ENCODE data around the gene GJC2.
A peak's percentile ranks its signal among the peaks of the same experiment; 100 is the strongest.

GJC2 gene

DNA sequence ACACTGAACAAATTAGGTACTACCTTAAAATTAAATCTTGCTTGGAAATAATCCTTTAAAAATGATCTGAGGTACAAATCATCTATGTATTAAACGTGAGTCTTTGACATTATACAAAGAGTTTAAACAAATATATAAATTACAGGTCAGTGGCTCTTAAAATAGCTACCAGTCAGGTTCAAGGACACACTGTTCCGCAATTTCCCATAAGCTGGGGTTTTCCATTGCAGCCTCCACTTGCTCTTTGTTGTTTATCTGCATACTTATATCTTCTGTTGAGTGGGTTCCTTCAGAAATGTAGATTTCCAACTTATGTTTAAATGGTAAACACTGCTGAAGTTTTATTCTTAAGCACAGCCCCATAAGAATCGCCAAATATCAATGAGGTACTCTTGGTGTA is 34.9 kb upstream of the GJC2 start:
- DNase-seq (ENCODE audit: low read depth in 3 of 3) = no peak

DNA sequence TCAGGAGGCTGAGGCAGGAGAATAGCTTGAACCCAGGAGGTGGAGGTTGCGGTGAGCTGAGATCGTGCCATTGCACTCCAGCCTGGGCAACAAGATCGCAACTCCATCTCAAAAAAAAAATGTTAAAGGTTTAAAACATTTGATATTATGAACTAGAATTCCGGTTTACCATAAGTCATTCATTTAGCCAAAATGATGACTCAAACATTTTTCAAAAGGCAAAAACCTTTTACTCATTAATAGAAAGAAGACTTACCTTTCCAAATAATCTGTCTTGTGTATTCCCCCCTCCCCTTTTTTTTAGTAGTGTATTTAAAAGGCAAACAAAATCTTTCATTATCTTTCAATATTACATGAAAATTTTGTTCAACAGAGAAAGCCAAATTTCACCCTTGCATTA is 32.4 kb upstream of the GJC2 start:
- no peak for DNase-seq (ENCODE audit: low read depth in 3 of 3)

DNA sequence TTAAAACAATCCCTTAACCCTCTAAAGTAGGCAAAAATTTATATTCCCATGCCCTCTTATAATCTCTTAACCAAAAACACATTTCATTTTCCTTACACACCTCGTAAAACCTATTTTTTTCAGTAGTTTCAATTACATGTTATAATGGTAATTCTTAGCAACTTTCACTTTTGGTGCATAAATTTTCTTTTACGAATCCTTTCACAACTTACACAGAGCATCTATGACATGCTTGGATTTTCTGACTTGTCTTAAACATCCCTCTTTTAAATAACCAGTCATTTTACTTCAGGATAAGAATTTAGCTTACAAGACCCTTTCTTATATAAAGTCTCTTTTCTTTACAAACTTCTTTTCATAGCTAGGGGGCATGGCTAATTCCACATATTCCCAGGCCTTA is 31.7 kb upstream of the GJC2 start:
- DNase-seq (ENCODE audit: low read depth in 3 of 3) = no peak

DNA sequence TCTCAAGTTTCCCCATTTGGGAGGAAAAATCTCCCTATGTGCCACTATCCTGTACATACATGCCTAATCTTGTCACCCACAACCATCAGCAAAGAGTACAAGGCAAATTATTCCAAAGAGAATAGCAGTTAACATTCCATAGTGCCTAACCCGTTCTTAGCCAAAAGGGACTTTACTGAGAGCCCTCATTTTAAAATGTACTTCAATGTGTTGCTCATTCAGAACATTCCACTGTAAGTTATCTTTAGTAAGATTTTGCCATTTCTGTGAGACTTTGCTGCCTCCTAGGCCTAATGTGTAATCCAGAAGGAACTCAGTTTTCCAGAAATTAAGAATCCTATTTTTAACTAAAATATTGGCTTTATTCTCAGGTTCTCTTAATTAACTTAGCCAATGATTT is 29.4 kb upstream of the GJC2 start:
- DNase-seq (ENCODE audit: low read depth in 3 of 3) = no peak

DNA sequence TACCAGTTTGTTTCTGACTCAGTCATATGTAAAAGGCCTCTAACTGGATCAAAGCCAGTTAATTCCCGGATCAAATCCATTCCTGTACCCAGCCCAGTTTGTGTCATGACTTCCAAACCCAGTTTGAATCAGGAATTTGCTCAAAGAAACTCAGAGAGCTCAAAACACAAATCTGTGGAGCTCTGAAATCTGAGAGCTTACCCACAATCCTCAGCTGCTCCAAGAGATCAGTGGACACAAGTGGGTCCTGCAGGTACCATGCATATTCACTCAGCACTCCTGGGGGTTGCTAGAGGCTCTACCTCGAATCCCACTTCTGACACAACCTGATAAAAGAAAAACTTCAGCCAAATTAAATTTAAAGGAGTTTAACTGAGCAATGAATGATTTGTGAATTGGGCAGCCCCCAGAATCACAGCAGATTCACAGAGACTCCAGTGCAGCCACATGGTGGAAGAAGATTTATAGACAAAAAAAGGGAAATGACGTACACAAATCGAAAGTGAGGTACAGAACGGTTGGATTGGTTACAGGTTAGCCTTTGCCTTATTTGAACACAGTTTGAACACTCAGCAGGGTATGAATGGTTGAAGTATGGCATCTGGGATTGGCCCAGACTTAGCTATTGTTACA is 28.8 kb upstream of the GJC2 start:
- no peak for DNase-seq (ENCODE audit: low read depth in 3 of 3)

DNA sequence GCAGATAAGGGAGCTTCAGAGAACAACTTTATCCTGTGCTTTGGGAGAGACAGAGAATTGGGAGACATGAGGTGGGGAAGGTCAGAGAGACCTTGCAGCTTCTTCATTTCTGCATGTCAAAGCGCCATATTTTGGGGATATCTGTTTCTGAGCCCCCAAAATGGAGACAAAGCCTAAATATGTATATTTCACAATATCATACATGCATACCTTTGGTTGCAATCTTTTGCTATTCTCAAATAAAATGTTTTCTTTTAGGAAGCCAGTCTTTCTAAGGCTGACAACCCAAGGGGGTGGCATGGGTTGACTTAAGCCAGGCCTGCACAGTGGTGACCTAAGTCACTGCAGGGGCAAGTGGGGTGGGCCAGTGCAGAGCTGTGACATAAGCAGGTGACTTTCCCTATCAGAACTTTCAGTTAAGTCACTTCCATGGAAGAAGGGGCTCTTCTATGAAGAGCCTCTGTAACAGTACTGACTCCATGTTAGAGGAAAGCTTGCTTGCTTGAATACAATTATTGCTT is 26.7 kb upstream of the GJC2 start:
- DNase-seq (ENCODE audit: low read depth in 3 of 3) = no peak

DNA sequence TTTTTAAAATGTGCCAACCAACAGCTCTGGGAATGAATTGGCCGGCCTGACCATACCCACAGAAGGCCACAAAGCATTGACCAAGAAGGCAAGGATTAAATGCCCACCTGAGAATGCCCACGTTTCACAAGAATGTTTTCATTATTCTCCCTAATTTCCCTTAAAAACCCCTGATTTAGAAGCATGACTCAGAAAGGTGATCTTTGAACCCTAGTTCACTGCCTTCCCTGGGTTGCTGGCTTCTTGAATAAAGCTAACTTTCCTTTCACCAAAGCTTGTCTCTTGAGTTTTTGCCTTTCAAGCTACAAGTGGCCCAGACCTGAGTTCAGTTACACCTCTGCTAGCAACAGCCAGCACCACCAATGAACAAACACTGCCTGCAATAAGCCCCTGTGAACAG is 26.2 kb upstream of the GJC2 start:
- no peak for DNase-seq (ENCODE audit: low read depth in 3 of 3)

DNA sequence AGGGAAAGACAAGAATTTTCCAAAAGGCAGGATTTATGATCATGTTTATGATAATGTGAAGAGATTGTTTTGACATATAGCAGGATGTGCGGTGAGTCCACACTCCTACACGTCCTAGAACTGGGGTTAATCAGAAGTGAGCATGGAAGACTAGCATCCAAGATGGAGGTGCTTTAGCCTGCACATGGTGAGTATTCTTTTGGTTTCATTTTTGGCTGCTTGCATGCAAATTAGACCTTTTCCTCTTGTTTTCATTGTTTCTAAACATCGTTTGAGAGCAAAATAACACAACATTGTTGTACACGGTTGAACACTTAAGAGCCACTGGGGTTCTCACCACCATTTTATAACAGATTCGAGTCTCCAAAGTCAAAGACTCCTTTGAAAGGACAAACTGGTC is 24.5 kb upstream of the GJC2 start:
- DNase-seq (ENCODE audit: low read depth in 3 of 3) = no peak

DNA sequence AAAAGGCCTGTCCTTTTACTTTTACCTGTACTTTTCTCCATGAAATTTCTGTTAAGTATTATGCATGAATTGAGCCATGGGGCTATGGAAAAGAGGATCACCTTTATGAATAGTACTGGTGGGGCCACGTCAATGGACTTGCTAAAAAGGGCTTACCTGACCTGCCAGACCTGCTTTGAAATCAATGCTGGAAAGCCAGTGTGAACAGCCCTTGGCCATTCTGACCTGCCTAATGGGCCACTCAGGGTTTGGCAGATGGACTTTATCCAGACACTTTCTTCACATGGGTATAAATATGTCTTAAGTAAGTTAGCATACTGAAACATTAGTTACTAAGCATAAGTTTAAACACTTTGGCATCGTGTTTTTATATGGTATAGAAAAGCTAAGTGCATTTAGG is 18.0 kb upstream of the GJC2 start:
- DNase-seq (ENCODE audit: low read depth in 3 of 3) = no peak

DNA sequence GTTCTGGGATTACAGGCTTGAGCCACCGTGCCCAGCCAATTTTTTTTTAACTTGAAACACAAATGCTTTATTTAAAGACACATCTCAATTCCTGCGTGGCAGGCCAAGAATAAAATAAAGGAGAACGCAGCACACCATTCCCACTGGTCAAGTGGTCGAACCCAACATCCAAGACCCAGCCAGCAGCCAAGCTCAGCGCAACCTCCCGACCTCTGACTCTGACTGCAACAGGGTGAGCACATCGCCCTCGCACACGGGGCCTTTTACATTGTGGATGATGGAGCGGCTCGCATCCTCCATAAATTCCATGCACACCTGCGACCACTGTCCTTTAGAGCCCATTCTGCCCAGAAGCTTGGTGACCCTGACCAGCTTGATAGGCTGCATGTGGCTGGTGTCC is 15.1 kb upstream of the GJC2 start:
- no peak for DNase-seq (ENCODE audit: low read depth in 3 of 3)

DNA sequence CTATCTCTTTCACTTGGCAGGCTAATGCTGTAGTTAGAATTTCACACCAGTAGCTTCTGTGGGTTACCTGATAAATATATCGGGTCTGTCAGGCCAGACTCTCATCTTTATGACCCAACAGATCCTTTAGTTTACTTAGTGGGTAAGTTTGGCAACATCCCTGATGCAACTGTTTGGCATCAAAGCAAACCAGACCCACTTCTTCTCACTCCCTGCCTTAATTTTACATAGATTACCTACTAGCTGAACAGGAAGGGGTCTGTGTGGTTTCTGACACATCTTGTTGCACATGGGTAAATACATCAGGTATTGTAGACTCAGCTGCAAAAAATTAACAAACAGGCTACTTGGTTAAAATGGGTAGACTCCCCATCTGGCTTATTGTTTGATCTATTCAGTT is 12.8 kb upstream of the GJC2 start:
- no peak for DNase-seq (ENCODE audit: low read depth in 3 of 3)

DNA sequence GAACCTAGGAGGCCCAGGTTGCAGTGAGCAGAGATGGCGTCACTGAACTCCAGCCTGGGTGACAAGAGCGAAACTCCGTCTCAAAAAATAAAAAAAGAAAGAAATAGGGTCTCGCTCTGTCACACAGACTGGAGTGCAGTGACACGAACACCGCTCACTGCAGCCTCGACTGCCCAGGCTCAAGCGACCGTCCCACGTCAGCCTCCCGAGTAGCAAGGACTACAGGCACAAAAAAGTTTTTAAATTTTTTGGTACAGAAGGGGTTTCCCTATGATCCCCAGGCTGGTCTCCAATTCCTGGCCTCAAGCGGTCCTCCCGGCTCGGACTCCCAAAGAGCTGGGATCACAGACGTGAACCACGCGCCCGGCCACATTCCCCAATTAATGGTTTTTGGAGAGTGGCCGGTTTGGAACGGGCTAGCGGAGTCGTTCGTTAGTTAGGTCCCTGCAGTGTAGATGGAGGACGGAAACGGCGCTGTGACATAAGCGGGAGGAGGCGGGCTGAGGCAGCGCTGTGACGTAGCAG is 10.3 kb upstream of the GJC2 start:
- no peak for DNase-seq (ENCODE audit: low read depth in 3 of 3)

DNA sequence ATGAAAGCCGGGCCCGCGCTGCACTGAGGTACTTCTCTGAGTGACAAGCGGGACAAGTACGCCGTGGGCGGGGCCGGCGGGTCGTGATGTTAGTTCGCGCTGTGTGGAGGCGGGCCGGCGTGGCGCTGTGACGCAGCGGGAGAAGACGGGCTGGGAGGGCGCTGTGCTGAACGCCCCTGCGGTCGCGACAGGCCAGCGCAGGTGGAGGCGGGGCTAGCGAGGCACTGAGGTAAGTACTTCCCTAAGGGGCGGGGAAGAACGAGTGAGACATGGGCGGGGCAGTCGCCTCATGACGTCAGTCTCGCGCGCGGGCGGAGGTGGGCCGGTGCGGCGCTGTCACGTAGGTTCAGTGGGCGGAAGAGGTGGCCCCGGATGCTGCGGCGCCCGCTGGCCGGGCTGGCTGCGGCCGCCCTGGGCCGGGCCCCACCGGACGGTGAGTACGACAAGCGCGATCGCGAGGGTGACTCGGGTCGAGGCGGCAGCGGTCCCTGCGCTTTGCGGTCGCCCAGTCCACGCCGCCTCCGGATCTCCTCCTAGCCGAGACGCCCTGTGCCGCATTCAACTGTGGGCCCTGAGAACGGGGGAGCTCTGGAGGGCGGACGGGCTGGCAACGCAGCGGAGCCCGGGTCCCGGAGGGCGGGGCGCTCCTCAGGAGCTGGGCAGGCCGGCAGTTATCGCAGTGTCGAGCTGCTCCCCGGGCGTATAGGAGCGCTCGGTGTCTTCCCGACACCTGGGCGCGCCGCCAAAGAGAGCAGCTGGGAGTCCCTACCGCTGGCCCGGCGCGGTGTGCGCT is 9.6 kb upstream of the GJC2 start, which contains the start of gene GUK1:
GUK1 (plus strand) TSS at position 349 of the 793 bp plus-strand sequence; CDS start at position 373, 24 bp downstream.
- peak; percentile 99 to 100 (median 100) for DNase-seq (ENCODE audit: low read depth in 3 of 3)

DNA sequence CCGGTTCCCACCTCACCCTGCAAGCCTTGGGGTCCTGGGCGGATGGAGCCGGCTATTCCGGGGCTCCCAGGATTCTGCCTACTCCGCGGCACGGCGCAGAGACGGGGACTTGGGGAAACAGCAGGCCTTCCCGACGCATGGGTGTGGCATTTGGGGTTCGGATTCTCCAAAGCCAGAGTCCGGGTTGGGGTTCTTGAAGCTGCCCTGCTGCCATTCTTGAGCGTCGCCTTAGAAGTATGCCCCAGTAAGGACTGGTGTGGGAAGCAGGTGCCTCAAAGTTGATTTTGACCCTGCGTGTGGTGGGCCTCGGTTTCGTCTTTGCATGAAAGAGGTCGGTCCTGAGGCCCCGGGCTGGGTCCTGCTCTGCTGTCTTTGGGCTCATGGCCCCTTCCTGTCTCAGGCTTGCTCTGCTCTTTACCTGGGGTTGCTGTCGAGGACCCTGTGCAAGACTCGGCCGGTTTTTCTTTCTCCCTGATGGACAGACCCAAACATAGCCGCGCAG is 9.0 kb upstream of the GJC2 start:
- no peak for DNase-seq (ENCODE audit: low read depth in 3 of 3)

DNA sequence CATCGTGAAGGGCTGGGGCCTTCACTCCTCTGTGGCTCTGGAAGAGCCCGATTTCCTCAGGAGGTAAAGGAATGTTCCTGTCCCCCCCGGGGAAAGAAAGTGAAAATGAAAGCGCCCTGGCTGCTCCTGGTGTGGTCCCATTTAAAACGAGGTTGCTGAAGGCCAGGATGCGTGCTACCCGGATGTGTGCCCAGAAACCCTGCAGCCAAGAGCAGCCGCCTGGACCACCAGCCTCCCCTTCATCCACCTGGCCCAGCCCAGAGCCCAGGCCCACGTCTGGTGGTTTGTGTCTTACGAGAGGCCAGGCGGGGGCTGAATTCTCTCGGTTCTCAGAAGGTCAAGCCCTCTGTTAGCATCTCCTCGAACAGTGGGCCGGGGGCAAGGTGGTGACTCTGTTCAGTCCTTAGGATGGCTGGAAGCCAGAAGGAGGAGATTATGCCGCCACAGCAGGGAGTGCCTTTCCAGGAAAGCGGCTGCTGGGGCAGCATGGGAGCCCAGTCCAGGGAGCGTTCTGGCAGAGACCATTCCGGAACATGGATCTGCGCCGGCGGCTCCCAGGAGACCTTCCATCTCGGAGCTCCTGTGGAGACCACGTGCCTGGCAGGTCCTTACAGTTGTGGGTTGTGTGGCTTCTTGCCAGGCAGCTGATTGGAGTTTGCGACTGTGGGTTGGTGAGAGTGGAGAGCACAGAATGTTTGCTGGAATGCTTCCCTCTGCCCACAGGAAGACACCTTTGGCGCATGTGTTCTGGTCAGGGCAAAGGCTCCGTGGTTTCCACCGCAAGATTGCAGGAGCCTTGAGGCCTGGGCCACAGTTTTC is 8.3 kb upstream of the GJC2 start:
- DNase-seq (ENCODE audit: low read depth in 3 of 3) = no peak

DNA sequence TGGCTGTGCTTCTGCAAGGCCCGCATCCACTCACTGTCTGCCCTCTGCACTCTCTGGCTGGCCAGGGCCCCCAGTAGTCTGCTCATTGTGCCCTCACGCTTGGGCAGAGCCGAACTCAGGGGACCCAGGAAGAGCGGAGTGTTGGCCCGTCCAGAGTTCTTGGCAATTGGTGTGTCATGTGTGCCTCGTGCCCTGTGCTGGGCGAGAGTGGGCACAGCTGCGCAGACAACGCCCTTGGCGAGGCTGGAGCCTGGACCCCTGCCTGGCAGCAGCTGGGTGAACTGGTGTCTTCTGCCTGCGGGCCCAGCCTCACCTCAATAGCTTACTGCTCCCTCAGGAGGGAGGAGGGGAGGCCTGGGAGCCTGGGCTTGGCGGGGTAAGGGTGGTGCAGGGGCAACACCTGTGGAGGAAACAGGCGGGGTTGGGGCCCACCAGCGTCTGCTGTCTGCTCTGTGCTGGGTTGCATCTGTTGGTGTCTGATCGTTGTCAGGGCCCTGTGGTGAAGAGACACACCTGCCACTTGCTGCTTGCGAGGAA is 7.5 kb upstream of the GJC2 start:
- DNase-seq (ENCODE audit: low read depth in 3 of 3) = no peak

DNA sequence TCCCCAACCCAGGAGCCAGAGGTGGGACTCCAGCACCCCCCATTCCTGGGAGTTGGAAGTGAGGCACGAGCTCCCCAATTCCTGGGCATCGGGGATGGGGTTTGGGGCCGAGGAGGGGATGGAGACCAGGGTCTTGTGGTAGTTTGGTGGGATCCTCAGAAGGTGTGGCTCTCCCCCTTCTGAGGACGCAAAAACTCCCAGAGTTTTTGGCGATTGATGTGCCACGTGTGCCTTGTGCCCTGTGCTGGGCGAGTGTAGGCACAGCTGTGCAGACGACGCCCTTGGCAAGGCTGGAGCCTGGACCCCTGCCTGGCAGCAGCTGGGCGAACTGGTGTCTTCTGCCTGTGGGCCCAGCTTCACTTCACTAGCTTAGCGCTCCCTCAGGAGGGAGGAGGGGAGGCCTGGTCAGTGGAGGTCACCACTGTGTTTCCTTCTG is 7.0 kb upstream of the GJC2 start:
- DNase-seq (ENCODE audit: low read depth in 3 of 3) = no peak

DNA sequence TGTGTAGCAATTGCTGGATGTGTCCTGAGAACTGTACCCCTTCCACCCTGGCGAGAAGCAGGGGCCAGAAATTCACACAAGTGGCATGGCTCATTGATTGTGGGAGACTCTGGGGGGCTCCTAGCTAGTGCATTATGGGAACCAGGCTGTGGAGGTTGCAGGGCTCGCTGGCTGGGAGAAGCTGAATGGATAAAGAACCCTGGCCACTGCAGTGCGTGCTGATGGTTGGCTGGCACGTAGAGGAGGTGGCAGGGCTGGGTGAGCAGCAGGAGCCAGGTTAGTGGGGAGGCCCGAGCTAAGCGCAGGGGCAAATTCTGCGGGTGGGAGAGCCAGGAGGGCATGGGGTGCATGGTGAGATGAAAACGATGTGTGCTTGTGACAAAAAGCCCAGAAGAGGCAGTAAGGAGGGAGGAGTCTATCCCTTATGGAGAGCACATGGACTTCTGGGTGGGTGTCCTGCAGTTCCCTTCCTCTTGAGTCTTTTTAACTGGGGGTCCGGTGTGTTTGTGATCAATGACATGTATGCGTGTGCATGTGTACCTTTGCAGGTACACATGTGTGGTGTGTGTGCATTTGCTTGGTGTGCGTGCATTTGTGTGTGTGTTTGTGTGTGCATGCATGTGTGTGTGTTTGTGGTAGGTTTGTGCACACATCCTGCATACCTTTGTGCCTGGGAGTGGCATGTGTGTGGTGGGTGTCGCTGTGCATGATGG is 6.1 kb upstream of the GJC2 start:
- DNase-seq (ENCODE audit: low read depth in 3 of 3) = no peak

DNA sequence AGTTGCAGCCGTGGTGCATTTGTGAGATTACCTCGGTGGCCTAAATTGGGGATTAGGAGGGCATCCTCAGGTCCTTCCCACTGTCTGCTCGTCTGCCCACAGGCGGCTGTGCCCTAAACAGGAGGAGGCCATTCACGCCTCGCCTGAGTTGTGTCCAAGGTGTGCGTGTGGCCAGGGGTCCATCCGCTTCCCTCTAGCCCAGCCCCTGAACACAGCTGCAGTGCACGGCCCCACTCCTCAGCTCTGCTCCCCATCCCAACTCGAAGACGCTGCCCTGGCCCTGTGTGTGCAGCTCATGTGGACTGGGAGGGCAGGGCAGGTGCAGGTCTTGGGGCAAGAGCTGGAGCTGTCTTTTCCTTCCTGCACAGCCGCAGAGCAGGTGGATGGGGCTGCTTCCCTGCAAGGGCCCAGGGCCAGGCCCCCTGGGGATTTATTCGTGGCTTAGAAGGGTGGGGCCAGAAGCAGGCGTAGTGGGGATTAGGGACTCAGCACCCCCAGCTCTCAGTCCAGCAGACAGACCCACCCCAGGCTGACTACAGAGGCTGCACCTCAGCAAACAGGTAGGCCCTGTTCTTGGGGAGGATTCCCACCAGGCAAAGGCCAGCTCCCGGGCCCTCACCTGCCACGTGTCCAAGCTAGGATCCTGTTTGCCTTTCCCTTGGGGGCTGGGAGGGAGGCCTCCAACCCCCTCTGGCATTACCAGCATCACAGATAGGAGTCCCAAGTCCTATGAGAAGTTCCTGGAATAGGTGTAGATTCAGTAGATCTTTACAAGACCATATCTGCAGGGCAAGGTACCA is 5.3 kb upstream of the GJC2 start:
- no peak for DNase-seq (ENCODE audit: low read depth in 3 of 3)

DNA sequence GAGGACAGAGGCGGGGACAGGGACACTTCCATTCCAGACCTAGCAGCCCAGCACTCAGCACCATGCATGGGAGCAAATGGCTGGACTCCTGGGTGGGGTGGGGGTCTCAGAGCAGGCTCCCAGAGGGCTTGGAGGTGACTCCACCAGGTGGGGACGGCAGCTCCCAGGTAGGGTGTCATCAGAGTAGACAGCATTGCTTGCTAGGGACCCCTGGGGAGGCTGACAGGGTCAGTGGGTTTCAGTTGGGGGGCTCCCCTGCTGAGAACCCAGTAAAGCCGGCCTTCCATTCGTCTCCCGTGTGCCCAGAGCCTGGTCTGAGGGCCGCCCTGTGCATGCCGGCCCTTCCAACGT is 4.8 kb upstream of the GJC2 start:
- DNase-seq (ENCODE audit: low read depth in 3 of 3) = no peak

Data from stimulated activated CD4-positive, alpha-beta T cell treated with anti-CD3 and anti-CD28 coated beads, TNF-alpha, amount 100 ng/mL, for 48 hours (primary cell).